Mesenchymal stem cell (in vitro differentiated cells and primary cell): ENCODE results near the gene ELFN1.

ENCODE experiments used
- DNase-seq: peaks from one replicate; pipeline ENCODE4 v3.0.0-alpha.2; 2013
- H2AFZ ChIP-seq: one replicate; pipeline ENCODE4 v1.6.1; 2013; ENCODE audit warnings: low read depth, mild to moderate bottlenecking, control low read depth, inconsistent platforms, low read length, moderate library complexity
- H2AK5ac ChIP-seq: 2 replicates; pipeline ENCODE4 v1.6.1; 2013; ENCODE audit warnings: low read length, moderate library complexity, mild to moderate bottlenecking, inconsistent platforms; ENCODE audit not compliant: severe bottlenecking
- H2BK120ac ChIP-seq: one replicate; pipeline ENCODE4 v1.6.1; 2013; ENCODE audit warnings: low read depth, mild to moderate bottlenecking, inconsistent platforms, low read length, moderate library complexity
- H2BK12ac ChIP-seq, 2 experiments: one replicate each; pipeline ENCODE4 v1.6.1; 2013; ENCODE audit warnings: inconsistent platforms in 2 of 2, low read length in 2 of 2, mild to moderate bottlenecking in 2 of 2, moderate library complexity in 2 of 2, control low read depth in 1 of 2
- H2BK15ac ChIP-seq: one replicate; pipeline ENCODE4 v1.6.1; 2013; ENCODE audit warnings: mild to moderate bottlenecking, low read depth, inconsistent platforms; ENCODE audit not compliant: poor library complexity, severe bottlenecking
- H2BK5ac ChIP-seq: 2 replicates; pipeline ENCODE4 v1.6.1; 2013; ENCODE audit warnings: low read depth, mild to moderate bottlenecking, low read length, control low read depth, inconsistent platforms; ENCODE audit not compliant: poor library complexity, severe bottlenecking
- H3K14ac ChIP-seq, 2 experiments: one replicate each; pipeline ENCODE4 v1.6.1; 2013; ENCODE audit warnings: inconsistent platforms in 2 of 2, low read length in 2 of 2, control low read depth in 1 of 2, mild to moderate bottlenecking in 1 of 2, moderate library complexity in 1 of 2
- H3K18ac ChIP-seq, 2 experiments: one replicate each; pipeline ENCODE4 v1.6.1; 2013; ENCODE audit warnings: inconsistent platforms in 2 of 2, low read length in 2 of 2, control low read depth in 1 of 2, low read depth in 1 of 2, mild to moderate bottlenecking in 1 of 2
- H3K23ac ChIP-seq, 2 experiments: one replicate each; pipeline ENCODE4 v1.6.1; 2013; ENCODE audit warnings: inconsistent platforms in 2 of 2, low read length in 2 of 2, mild to moderate bottlenecking in 2 of 2, moderate library complexity in 2 of 2, control low read depth in 1 of 2
- H3K27ac ChIP-seq: 2 replicates; pipeline ENCODE4 v1.5.1; 2013; ENCODE audit warnings: mild to moderate bottlenecking, moderate library complexity, low read length, control low read depth, inconsistent platforms; ENCODE audit not compliant: poor library complexity, severe bottlenecking
- H3K27me3 ChIP-seq, 2 experiments: 2 replicates each; pipeline versions ENCODE4 v1.6.1 to v1.7.0; 2013; ENCODE audit warnings: low read length in 2 of 2, mild to moderate bottlenecking in 2 of 2, moderate library complexity in 2 of 2, control low read depth in 1 of 2, inconsistent platforms in 1 of 2; ENCODE audit not compliant: control insufficient read depth in 1 of 2, insufficient read depth in 1 of 2
- H3K36me3 ChIP-seq, 2 experiments: 2 replicates each; pipeline versions ENCODE4 v1.6.1 to v1.7.0; 2013; ENCODE audit warnings: low read length in 2 of 2, control low read depth in 1 of 2, inconsistent platforms in 1 of 2, low read depth in 1 of 2, mild to moderate bottlenecking in 1 of 2; ENCODE audit not compliant: insufficient read depth in 2 of 2, control insufficient read depth in 1 of 2
- H3K4ac ChIP-seq, 2 experiments: one replicate each; pipeline ENCODE4 v1.6.1; 2013; ENCODE audit warnings: inconsistent platforms in 2 of 2, low read length in 2 of 2, mild to moderate bottlenecking in 2 of 2, moderate library complexity in 2 of 2, control low read depth in 1 of 2, low read depth in 1 of 2
- H3K4me1 ChIP-seq: 2 replicates; pipeline ENCODE4 v1.6.1; 2013; ENCODE audit warnings: low read depth, low read length, control low read depth; ENCODE audit not compliant: control insufficient read depth, insufficient read depth
- H3K4me2 ChIP-seq: 2 replicates; pipeline ENCODE4 v1.6.1; 2013; ENCODE audit warnings: low read length, mild to moderate bottlenecking, inconsistent platforms; ENCODE audit not compliant: poor library complexity, severe bottlenecking
- H3K4me3 ChIP-seq, 2 experiments: 2 replicates each; pipeline versions ENCODE4 v1.5.1 to v1.7.0; 2013; ENCODE audit warnings: low read length in 2 of 2, mild to moderate bottlenecking in 2 of 2, control low read depth in 1 of 2, low read depth in 1 of 2; ENCODE audit not compliant: insufficient read depth in 1 of 2
- H3K79me1 ChIP-seq: replicated peaks from 2 replicates; pipeline ENCODE4 v1.6.1; 2013; ENCODE audit warnings: mild to moderate bottlenecking, control low read depth, low read length, inconsistent platforms; ENCODE audit not compliant: poor library complexity, severe bottlenecking
- H3K9ac ChIP-seq: 2 replicates; pipeline ENCODE4 v1.7.0; 2013; ENCODE audit warnings: mild to moderate bottlenecking, low read length, moderate library complexity
- H3K9me3 ChIP-seq: 2 replicates; pipeline ENCODE4 v1.7.0; 2013; ENCODE audit warnings: mild to moderate bottlenecking, low read length; ENCODE audit not compliant: control insufficient read depth
- H4K8ac ChIP-seq: one replicate; pipeline ENCODE4 v1.6.1; 2013; ENCODE audit warnings: inconsistent platforms, mild to moderate bottlenecking, low read length, moderate library complexity
- H4K91ac ChIP-seq: one replicate; pipeline ENCODE4 v1.6.1; 2013; ENCODE audit warnings: mild to moderate bottlenecking, low read length, inconsistent platforms
- WGBS: methylation state at CpG from one replicate; pipeline ENCODE4 v1.1.7; 2013; ENCODE audit warnings: mixed read lengths; 5-methylcytosine and 5-hydroxymethylcytosine counted together

ELFN1 gene

DNA sequence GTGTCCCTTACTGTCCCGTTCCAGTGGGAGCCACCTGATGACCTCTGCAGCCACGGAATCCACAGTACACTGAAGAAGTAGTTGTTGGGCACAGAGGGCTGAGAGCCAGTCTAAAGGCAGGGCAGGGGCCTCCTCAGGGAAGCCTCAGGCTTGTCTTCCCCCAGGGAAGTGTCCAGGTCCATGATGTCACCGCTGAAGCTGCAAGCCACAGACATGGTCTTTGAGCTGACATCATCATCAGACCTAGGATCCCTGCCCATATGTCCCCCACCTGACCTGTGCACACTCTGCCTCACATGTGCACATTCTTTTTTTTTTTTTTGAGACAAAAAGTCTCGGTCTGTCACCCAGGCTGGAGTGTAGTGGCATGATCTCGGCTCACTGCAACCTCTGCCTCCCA, 38.4 kb upstream of the ELFN1 start:
- Histone ChIP-seq H4K8ac (no peak overlapping the region), H2BK5ac (no peak overlapping the region), H3K14ac (no peak overlapping the region), H2AFZ (no peak overlapping the region), H3K9ac (no peak overlapping the region), H3K23ac (no peak overlapping the region), H4K91ac (no peak overlapping the region), H3K18ac (no peak overlapping the region), H2AK5ac (no peak overlapping the region), H3K27me3 (peaks cover 0 to 32% of the 10 kb centered on the region in 2 experiments), H3K79me1 (no peaks in the 10 kb centered on the region), H3K27ac (no peak overlapping the region), H3K4me1 (no peaks in the 10 kb centered on the region), H3K36me3 (no peaks in the 10 kb centered on the region), H3K4me2 (no peak overlapping the region), H3K9me3 (peaks cover 33% of the 10 kb centered on the region), H2BK12ac (no peak overlapping the region), H2BK15ac (no peak overlapping the region), H3K4me3 (no peak overlapping the region), H2BK120ac (no peak overlapping the region), H3K4ac (no peak overlapping the region)
- no peak for DNase-seq
- WGBS = 84% methylated on average over 5 of the region's 5 CpGs

DNA sequence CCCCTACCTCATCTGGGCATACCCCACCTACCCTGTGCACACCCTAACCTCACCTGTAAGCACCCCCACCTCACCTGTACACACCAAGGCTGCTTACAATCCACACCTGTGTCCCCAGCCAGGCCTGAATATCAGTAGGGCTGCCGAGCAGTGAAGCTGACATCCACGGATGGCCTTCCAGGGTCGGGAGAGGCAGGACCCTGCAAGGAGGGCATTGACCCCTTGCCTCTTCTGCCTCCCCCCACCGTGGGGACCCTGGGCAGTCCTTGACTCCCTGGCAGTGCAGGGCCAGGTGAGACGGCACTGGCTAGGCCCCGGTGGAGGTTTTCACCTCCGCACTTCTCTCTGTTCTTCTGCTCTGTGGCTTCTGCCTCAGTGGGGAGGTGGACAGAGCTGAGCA, 37.6 kb upstream of the ELFN1 start:
- Histone ChIP-seq H3K23ac (no peak overlapping the region), H3K27ac (no peak overlapping the region), H2BK12ac (no peak overlapping the region), H3K4me2 (no peak overlapping the region), H2AFZ (no peak overlapping the region), H2BK15ac (no peak overlapping the region), H3K27me3 (peaks cover 0 to 32% of the 10 kb centered on the region in 2 experiments), H3K9me3 (peaks cover 41% of the 10 kb centered on the region), H3K4ac (no peak overlapping the region), H4K8ac (no peak overlapping the region), H2BK120ac (no peak overlapping the region), H3K79me1 (no peaks in the 10 kb centered on the region), H3K4me1 (no peaks in the 10 kb centered on the region), H3K36me3 (no peaks in the 10 kb centered on the region), H2BK5ac (no peak overlapping the region), H3K18ac (no peak overlapping the region), H4K91ac (no peak overlapping the region), H3K9ac (no peak overlapping the region), H3K4me3 (no peak overlapping the region), H3K14ac (no peak overlapping the region), H2AK5ac (no peak overlapping the region)
- 86% methylated on average over 7 of the region's 7 CpGs for WGBS
- DNase-seq = no peak

GRCh38 chr7:1632916-1633785, 36.9 kb upstream of the ELFN1 start:
- no peak overlapping the region for H3K9ac ChIP-seq
- peaks cover 3 to 38% of the 10 kb centered on the region in 2 experiments for H3K27me3 ChIP-seq
- no peak overlapping the region for H3K18ac ChIP-seq
- no peak overlapping the region for H3K4me2 ChIP-seq
- no peaks in the 10 kb centered on the region for H3K79me1 ChIP-seq
- no peak overlapping the region for H2BK5ac ChIP-seq
- no peak overlapping the region for H2BK120ac ChIP-seq
- no peak overlapping the region for H3K4me3 ChIP-seq
- H3K4ac ChIP-seq = no peak overlapping the region
- no peaks in the 10 kb centered on the region for H3K4me1 ChIP-seq
- no peaks in the 10 kb centered on the region for H3K36me3 ChIP-seq
- no peak overlapping the region for H2BK12ac ChIP-seq
- no peak overlapping the region for H4K8ac ChIP-seq
- DNase-seq = no peak
- H3K9me3 ChIP-seq = peaks cover 42% of the 10 kb centered on the region
- no peak overlapping the region for H3K27ac ChIP-seq
- H3K23ac ChIP-seq = no peak overlapping the region
- H4K91ac ChIP-seq = no peak overlapping the region
- 74% methylated on average over 15 of the region's 15 CpGs for WGBS
- H2BK15ac ChIP-seq = no peak overlapping the region
- H2AFZ ChIP-seq = no peak overlapping the region
- no peak overlapping the region for H3K14ac ChIP-seq
- no peak overlapping the region for H2AK5ac ChIP-seq

DNA sequence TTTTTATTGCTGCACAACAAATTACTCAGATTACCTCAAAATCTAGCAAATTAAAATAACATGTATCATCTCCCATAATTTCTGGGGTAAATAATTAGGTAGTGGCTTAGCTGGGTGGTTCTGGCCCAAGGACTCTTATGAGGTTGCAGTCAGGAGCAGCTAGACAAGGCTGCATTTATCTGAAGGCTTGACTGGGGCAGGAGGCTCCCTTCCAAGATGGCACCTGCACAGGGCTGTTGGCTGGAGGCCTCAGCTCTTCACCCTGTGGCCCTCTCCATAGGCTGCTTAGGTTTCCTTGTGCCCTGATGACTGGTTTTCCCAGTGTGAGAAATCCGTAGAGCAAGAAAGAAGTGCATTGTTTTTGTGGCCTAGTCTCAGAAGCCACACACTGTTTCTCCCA, 34.7 kb upstream of the ELFN1 start:
- Histone ChIP-seq H3K79me1 (no peaks in the 10 kb centered on the region), H2BK12ac (no peak overlapping the region), H2AK5ac (no peak overlapping the region), H3K14ac (no peak overlapping the region), H3K9ac (no peak overlapping the region), H3K36me3 (no peaks in the 10 kb centered on the region), H2BK120ac (no peak overlapping the region), H2BK5ac (no peak overlapping the region), H3K27ac (no peak overlapping the region), H3K18ac (no peak overlapping the region), H4K8ac (no peak overlapping the region), H2AFZ (no peak overlapping the region), H3K4me1 (peaks cover 3% of the 10 kb centered on the region), H2BK15ac (no peak overlapping the region), H3K9me3 (peaks cover 34% of the 10 kb centered on the region), H3K4ac (no peak overlapping the region), H3K4me2 (no peak overlapping the region), H3K27me3 (peaks cover 17 to 53% of the 10 kb centered on the region in 2 experiments), H4K91ac (no peak overlapping the region), H3K4me3 (no peak overlapping the region), H3K23ac (no peak overlapping the region)
- 100% methylated on average over 1 of the region's 1 CpG for WGBS
- DNase-seq = no peak
